KMS-11 (cell line): Measurements from ENCODE around the gene PPP4R2.

Experiments
- H2AFZ ChIP-seq: fragments of 200-600 bp; sonication (generic); 2 replicates; pipeline ENCODE4 v1.6.1; 2016; ENCODE audit warnings: antibody characterized with exemption, mixed run types, low read depth
- H3K27ac ChIP-seq: fragments of 200-600 bp; sonication (generic); 2 replicates; pipeline ENCODE4 v1.6.1; 2016; ENCODE audit warnings: mild to moderate bottlenecking, mixed run types
- H3K27me3 ChIP-seq: fragments of 200-600 bp; sonication (generic); 2 replicates; pipeline ENCODE4 v1.6.1; 2017; ENCODE audit warnings: mild to moderate bottlenecking, low read depth, mixed run types, moderate library complexity; ENCODE audit not compliant: insufficient read depth
- H3K36me3 ChIP-seq: fragments of 200-600 bp; sonication (generic); 2 replicates; pipeline ENCODE4 v1.6.1; 2017; ENCODE audit warnings: mild to moderate bottlenecking, mixed run types; ENCODE audit not compliant: insufficient read depth
- H3K4me1 ChIP-seq: fragments of 200-600 bp; sonication (generic); 2 replicates; pipeline ENCODE4 v1.6.1; 2016; ENCODE audit warnings: mild to moderate bottlenecking, low read depth, mixed run types; ENCODE audit not compliant: poor library complexity, severe bottlenecking
- H3K4me2 ChIP-seq: fragments of 200-600 bp; sonication (generic); 2 replicates; pipeline ENCODE4 v1.7.0; 2016; ENCODE audit warnings: mild to moderate bottlenecking, mixed run types
- H3K4me3 ChIP-seq: fragments of 200-600 bp; sonication (generic); IDR thresholded peaks from 2 replicates; pipeline ENCODE4 v1.6.1; 2017; ENCODE audit warnings: low read depth, low read length, mixed read lengths; ENCODE audit not compliant: insufficient read depth
- H3K79me2 ChIP-seq: fragments of 200-600 bp; sonication (generic); 2 replicates; pipeline ENCODE4 v1.6.1; 2016; ENCODE audit warnings: low read depth, mixed run types; ENCODE audit not compliant: insufficient read depth
- H3K9ac ChIP-seq: fragments of 200-600 bp; sonication (generic); 2 replicates; pipeline ENCODE4 v1.6.1; 2016; ENCODE audit warnings: mild to moderate bottlenecking, mixed run types
- H4K20me1 ChIP-seq: fragments of 200-600 bp; sonication (generic); 2 replicates; pipeline ENCODE4 v1.6.1; 2016; ENCODE audit warnings: mild to moderate bottlenecking, mixed run types; ENCODE audit not compliant: insufficient read depth
- CTCF ChIP-seq: fragments of 200-600 bp; sonication (generic); conservative IDR thresholded peaks from 2 replicates; pipeline ENCODE4 v1.6.1; 2017; ENCODE audit warnings: low read depth, mild to moderate bottlenecking, antibody characterized with exemption, low read length, moderate library complexity, mixed read lengths

The PPP4R2 gene

DNA sequence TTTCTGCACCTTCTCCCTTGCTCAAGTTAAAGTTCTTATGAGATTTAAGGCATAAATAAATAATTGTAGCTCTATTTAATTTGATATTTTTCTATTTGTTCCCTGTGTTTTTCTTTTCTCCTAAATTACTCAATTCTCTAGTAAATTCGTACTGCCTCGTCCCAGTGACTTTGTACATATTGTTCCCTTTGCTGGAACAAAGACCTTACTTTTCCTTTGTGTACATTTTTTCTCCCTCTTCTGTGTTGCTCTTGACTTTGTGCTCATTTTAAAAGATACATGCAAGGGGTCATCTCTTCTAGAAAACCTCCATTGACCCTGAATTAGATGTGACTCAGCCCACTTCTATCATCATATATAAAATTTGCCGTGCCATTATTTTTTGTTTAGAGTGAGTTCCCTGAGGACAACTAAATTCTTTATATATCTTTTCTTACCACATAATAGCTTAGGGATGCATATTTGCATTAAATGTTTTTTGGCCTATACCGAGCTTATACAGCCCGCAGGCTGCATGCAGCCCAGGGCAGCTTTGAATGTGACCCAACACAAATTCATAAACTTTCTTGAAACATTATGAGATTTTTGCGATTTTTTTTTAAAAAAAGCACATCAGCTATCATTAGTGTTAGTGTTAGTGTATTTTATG, 29.6 kb downstream of the PPP4R2 start:
- Histone ChIP-seq H3K9ac (no peak overlapping the region), H3K27ac (no peak overlapping the region), H3K36me3 (no peaks in the 10 kb centered on the region), H3K79me2 (peaks cover 94% of the 10 kb centered on the region), H2AFZ (no peak overlapping the region), H3K27me3 (no peaks in the 10 kb centered on the region), H3K4me3 (no peak overlapping the region), H3K4me1 (peaks cover 17% of the 10 kb centered on the region), H3K4me2 (no peak overlapping the region), H4K20me1 (peaks cover 22% of the 10 kb centered on the region; the same call in 1 of the 2 replicates)
- no peak for TF ChIP-seq CTCF

- Histone ChIP-seq H3K4me1 (peaks cover 17% of the 10 kb centered on the region), H3K9ac (no peak overlapping the region), H3K36me3 (no peaks in the 10 kb centered on the region), H2AFZ (no peak overlapping the region), H3K27ac (no peak overlapping the region), H4K20me1 (peaks cover 22% of the 10 kb centered on the region; the same call in 1 of the 2 replicates), H3K27me3 (no peaks in the 10 kb centered on the region), H3K79me2 (peaks cover 95% of the 10 kb centered on the region), H3K4me3 (no peak overlapping the region), H3K4me2 (no peak overlapping the region)
- TF ChIP-seq CTCF = no peak
Observed at GRCh38 chr3:73026760-73027113, 30.1 kb downstream of the PPP4R2 start.

- Histone ChIP-seq H3K4me2 (no peak overlapping the region), H3K4me1 (peaks cover 17% of the 10 kb centered on the region)
- TF ChIP-seq CTCF = no peak
Observed at GRCh38 chr3:73028803-73029202, 32.2 kb downstream of the PPP4R2 start.

GRCh38 chr3:73029321-73029796, 32.7 kb downstream of the PPP4R2 start:
- no peak for TF ChIP-seq CTCF
- Histone ChIP-seq H3K4me2 (no peak overlapping the region), H3K27me3 (no peaks in the 10 kb centered on the region), H3K27ac (no peak overlapping the region), H3K9ac (no peak overlapping the region), H4K20me1 (peaks cover 18% of the 10 kb centered on the region; the same call in 1 of the 2 replicates), H3K4me3 (no peak overlapping the region), H3K79me2 (peaks cover 95% of the 10 kb centered on the region), H3K4me1 (peaks cover 17% of the 10 kb centered on the region), H2AFZ (no peak overlapping the region), H3K36me3 (no peaks in the 10 kb centered on the region)

More at GRCh38 chr3:73028803-73029202, 32.2 kb downstream of the PPP4R2 start:
- Histone ChIP-seq H3K9ac (no peak overlapping the region), H3K27me3 (no peaks in the 10 kb centered on the region), H3K27ac (no peak overlapping the region), H4K20me1 (peaks cover 18% of the 10 kb centered on the region; the same call in 1 of the 2 replicates), H3K4me3 (no peak overlapping the region), H3K36me3 (no peaks in the 10 kb centered on the region), H3K79me2 (peaks cover 94% of the 10 kb centered on the region), H2AFZ (no peak overlapping the region)
